T-helper 1 cell treated with Interleukin-12 subunit alpha and Interleukin-12 subunit beta and Interleukin-4 antibody, amounts not matched to agents 30 μg/mL and 1 μg/mL, for 36 hours (primary cell): Measurements from ENCODE around the gene ABHD14A.

Experiments
- H3K27ac Mint-ChIP-seq: one replicate; pipeline ENCODE4 v1.8.0; 2021; ENCODE audit warnings: mild to moderate bottlenecking, mixed read lengths
- H3K27me3 Mint-ChIP-seq: one replicate; pipeline ENCODE4 v1.8.0; 2021; ENCODE audit warnings: low read depth, mixed read lengths
- H3K36me3 Mint-ChIP-seq: one replicate; pipeline ENCODE4 v1.8.0; 2021; ENCODE audit warnings: low read depth, mixed read lengths
- H3K4me1 Mint-ChIP-seq: one replicate; pipeline ENCODE4 v1.8.0; 2021; ENCODE audit warnings: low read depth, mixed read lengths
- H3K4me3 Mint-ChIP-seq: one replicate; pipeline ENCODE4 v1.8.0; 2021; ENCODE audit warnings: mild to moderate bottlenecking, moderate library complexity, mixed read lengths
- H3K9me3 Mint-ChIP-seq: one replicate; pipeline ENCODE4 v1.8.0; 2021; ENCODE audit warnings: mixed read lengths

ABHD14A gene

GRCh38 chr3:51958603-51959521, 16.0 kb upstream of the ABHD14A start:
- no peak overlapping the region for H3K27ac Mint-ChIP-seq
- no peak overlapping the region for H3K4me3 Mint-ChIP-seq
- H3K4me1 Mint-ChIP-seq: peaks cover 5% of the 10 kb centered on the region
- peaks cover 4% of the 10 kb centered on the region for H3K36me3 Mint-ChIP-seq
- H3K9me3 Mint-ChIP-seq: no peaks in the 10 kb centered on the region
- H3K27me3 Mint-ChIP-seq: peaks cover 22% of the 10 kb centered on the region

- Mint-ChIP-seq H3K27me3 (peaks cover 14% of the 10 kb centered on the region), H3K4me1 (peaks cover 5% of the 10 kb centered on the region), H3K36me3 (peaks cover 4% of the 10 kb centered on the region), H3K9me3 (no peaks in the 10 kb centered on the region), H3K27ac (no peak overlapping the region), H3K4me3 (no peak overlapping the region)
Observed at GRCh38 chr3:51959651-51960050, 15.2 kb upstream of the ABHD14A start.

- H3K27me3 Mint-ChIP-seq: peaks cover 7% of the 10 kb centered on the region
- H3K36me3 Mint-ChIP-seq: peaks cover 4% of the 10 kb centered on the region
- peaks cover 8% of the 10 kb centered on the region for H3K4me1 Mint-ChIP-seq
- no peak overlapping the region for H3K4me3 Mint-ChIP-seq
- no peaks in the 10 kb centered on the region for H3K9me3 Mint-ChIP-seq
- H3K27ac Mint-ChIP-seq: no peak overlapping the region
Observed at GRCh38 chr3:51960386-51960785, 14.5 kb upstream of the ABHD14A start.

GRCh38 chr3:51961011-51961410, 13.9 kb upstream of the ABHD14A start:
- Mint-ChIP-seq H3K27ac (no peak overlapping the region), H3K4me3 (no peak overlapping the region), H3K27me3 (peaks cover 7% of the 10 kb centered on the region), H3K36me3 (peaks cover 4% of the 10 kb centered on the region), H3K4me1 (peaks cover 8% of the 10 kb centered on the region), H3K9me3 (no peaks in the 10 kb centered on the region)

- Mint-ChIP-seq H3K4me3 (no peak overlapping the region), H3K4me1 (peaks cover 8% of the 10 kb centered on the region), H3K9me3 (no peaks in the 10 kb centered on the region), H3K27ac (no peak overlapping the region), H3K27me3 (peaks cover 1% of the 10 kb centered on the region), H3K36me3 (peaks cover 4% of the 10 kb centered on the region)
Observed at GRCh38 chr3:51961602-51962569, 13.0 kb upstream of the ABHD14A start.

GRCh38 chr3:51962854-51963530, 11.9 kb upstream of the ABHD14A start:
- Mint-ChIP-seq H3K4me3 (no peak overlapping the region), H3K27ac (no peak overlapping the region), H3K4me1 (peaks cover 8% of the 10 kb centered on the region), H3K27me3 (no peaks in the 10 kb centered on the region), H3K9me3 (no peaks in the 10 kb centered on the region), H3K36me3 (peaks cover 4% of the 10 kb centered on the region)

- Mint-ChIP-seq H3K9me3 (no peaks in the 10 kb centered on the region), H3K4me1 (peaks cover 8% of the 10 kb centered on the region), H3K36me3 (no peaks in the 10 kb centered on the region), H3K27ac (no peak overlapping the region), H3K27me3 (no peaks in the 10 kb centered on the region), H3K4me3 (no peak overlapping the region)
Observed at GRCh38 chr3:51963951-51964451, 10.9 kb upstream of the ABHD14A start.

- no peak overlapping the region for H3K27ac Mint-ChIP-seq
- H3K4me3 Mint-ChIP-seq: no peak overlapping the region
- peaks cover 8% of the 10 kb centered on the region for H3K4me1 Mint-ChIP-seq
- H3K27me3 Mint-ChIP-seq: no peaks in the 10 kb centered on the region
- no peaks in the 10 kb centered on the region for H3K9me3 Mint-ChIP-seq
- no peaks in the 10 kb centered on the region for H3K36me3 Mint-ChIP-seq
Observed at GRCh38 chr3:51964521-51964920, 10.3 kb upstream of the ABHD14A start.

GRCh38 chr3:51966016-51966415, 8.8 kb upstream of the ABHD14A start:
- Mint-ChIP-seq H3K4me1 (peaks cover 8% of the 10 kb centered on the region), H3K9me3 (no peaks in the 10 kb centered on the region), H3K4me3 (peak overlapping the region; percentile 89), H3K27me3 (no peaks in the 10 kb centered on the region), H3K27ac (no peak overlapping the region), H3K36me3 (no peaks in the 10 kb centered on the region)

GRCh38 chr3:51966486-51966885, 8.4 kb upstream of the ABHD14A start:
- Mint-ChIP-seq H3K27ac (peak overlapping the region; percentile 41), H3K9me3 (no peaks in the 10 kb centered on the region), H3K27me3 (no peaks in the 10 kb centered on the region), H3K4me3 (peak overlapping the region; percentile 89), H3K4me1 (peaks cover 8% of the 10 kb centered on the region), H3K36me3 (no peaks in the 10 kb centered on the region)

- H3K36me3 Mint-ChIP-seq: no peaks in the 10 kb centered on the region
- H3K27ac Mint-ChIP-seq: no peak overlapping the region
- H3K4me3 Mint-ChIP-seq: peak overlapping the region; percentile 89
- H3K9me3 Mint-ChIP-seq: no peaks in the 10 kb centered on the region
- peaks cover 6% of the 10 kb centered on the region for H3K4me1 Mint-ChIP-seq
- H3K27me3 Mint-ChIP-seq: no peaks in the 10 kb centered on the region
Observed at GRCh38 chr3:51966922-51967383, 7.9 kb upstream of the ABHD14A start.

GRCh38 chr3:51967384-51968169, 7.3 kb upstream of the ABHD14A start, which contains the start of gene PCBP4:
PCBP4 (minus strand) TSS chr3:51967454; CDS start chr3:51961240, 6,214 bp downstream.
- Mint-ChIP-seq H3K9me3 (no peaks in the 10 kb centered on the region), H3K4me1 (peaks cover 6% of the 10 kb centered on the region), H3K4me3 (peak within 1 kb of the TSS; percentile 89), H3K36me3 (no peaks in the 10 kb centered on the region), H3K27ac (peak within 1 kb of the TSS; percentile 49), H3K27me3 (no peaks in the 10 kb centered on the region)

- peak overlapping the region; percentile 85 for H3K4me3 Mint-ChIP-seq
- no peaks in the 10 kb centered on the region for H3K9me3 Mint-ChIP-seq
- H3K4me1 Mint-ChIP-seq: peaks cover 6% of the 10 kb centered on the region
- no peaks in the 10 kb centered on the region for H3K27me3 Mint-ChIP-seq
- H3K36me3 Mint-ChIP-seq: no peaks in the 10 kb centered on the region
- peak overlapping the region; percentile 49 for H3K27ac Mint-ChIP-seq
Observed at GRCh38 chr3:51968170-51968775, 6.6 kb upstream of the ABHD14A start.
